ENCODE measurements around the gene ADAM33.

The ADAM33 gene

GRCh38 chr20:3667434-3668037 lies 14.3 kb downstream of the ADAM33 start:
- no peak for DNase-seq (ENCODE audit: low read depth in 3 of 3, low spot score in 1 of 3)

- DNase-seq (ENCODE audit: low read depth in 3 of 3, low spot score in 1 of 3), result no peak
These were observed 18.0 kb downstream of the ADAM33 start for GRCh38 chr20:3663858-3664257.

- DNase-seq (ENCODE audit: low read depth in 3 of 3, low spot score in 1 of 3), result no peak
These were observed 18.6 kb downstream of the ADAM33 start, which contains the start of gene GFRA4 for GRCh38 chr20:3663031-3663701. GFRA4 (minus strand) TSS chr20:3663399; CDS start chr20:3663399, 0 bp downstream.

GRCh38 chr20:3661814-3662665 lies 19.8 kb downstream of the ADAM33 start:
- no peak for DNase-seq (ENCODE audit: low read depth in 3 of 3, low spot score in 1 of 3)

- no peak for DNase-seq (ENCODE audit: low read depth in 3 of 3, low spot score in 1 of 3)
These were observed 20.6 kb downstream of the ADAM33 start for GRCh38 chr20:3661060-3661813.

- DNase-seq (ENCODE audit: low read depth in 3 of 3, low spot score in 1 of 3), result no peak
These were observed 21.3 kb downstream of the ADAM33 start for GRCh38 chr20:3660262-3661059.

GRCh38 chr20:3659492-3660261 lies 22.1 kb downstream of the ADAM33 start:
- DNase-seq (ENCODE audit: low read depth in 3 of 3, low spot score in 1 of 3), result no peak

- DNase-seq (ENCODE audit: low read depth in 3 of 3, low spot score in 1 of 3), result no peak
These were observed 22.9 kb downstream of the ADAM33 start for GRCh38 chr20:3658716-3659491.

- DNase-seq (ENCODE audit: low read depth in 3 of 3, low spot score in 1 of 3), result no peak
These were observed 23.6 kb downstream of the ADAM33 start for GRCh38 chr20:3658019-3658715.

GRCh38 chr20:3655131-3655405 lies 26.7 kb downstream of the ADAM33 start:
- no peak for DNase-seq (ENCODE audit: low read depth in 3 of 3, low spot score in 1 of 3)

- DNase-seq (ENCODE audit: low read depth in 3 of 3, low spot score in 1 of 3), result no peak
These were observed 27.3 kb downstream of the ADAM33 start for GRCh38 chr20:3654326-3655130.

GRCh38 chr20:3653921-3654320 lies 27.9 kb downstream of the ADAM33 start:
- no peak for DNase-seq (ENCODE audit: low read depth in 3 of 3, low spot score in 1 of 3)

GRCh38 chr20:3652676-3653596 lies 28.9 kb downstream of the ADAM33 start:
- no peak for DNase-seq (ENCODE audit: low read depth in 3 of 3, low spot score in 1 of 3)

GRCh38 chr20:3652221-3652620 lies 29.6 kb downstream of the ADAM33 start:
- no peak for DNase-seq (ENCODE audit: low read depth in 3 of 3, low spot score in 1 of 3)

- DNase-seq (ENCODE audit: low read depth in 3 of 3, low spot score in 1 of 3), result no peak
These were observed 30.4 kb downstream of the ADAM33 start for GRCh38 chr20:3651204-3651962.

GRCh38 chr20:3648951-3649350 lies 32.9 kb downstream of the ADAM33 start:
- DNase-seq (ENCODE audit: low read depth in 3 of 3, low spot score in 1 of 3), result no peak
